Mesodermal cell (in vitro differentiated cells): ENCODE data around the gene HASPIN.

ENCODE experiments used
- H3K27ac ChIP-seq: 2 replicates; pipeline ENCODE4 v1.7.0; 2013; ENCODE audit warnings: mild to moderate bottlenecking, low read depth, low read length, moderate library complexity; ENCODE audit not compliant: severe bottlenecking
- H3K36me3 ChIP-seq: 2 replicates; pipeline ENCODE4 v1.7.1; 2013; ENCODE audit warnings: mild to moderate bottlenecking, low read length, moderate library complexity; ENCODE audit not compliant: control insufficient read depth, insufficient read depth
- H3K4me1 ChIP-seq: one replicate; pipeline ENCODE4 v1.7.1; 2013; ENCODE audit warnings: mild to moderate bottlenecking, low read length; ENCODE audit not compliant: insufficient read depth, control insufficient read depth, poor library complexity, severe bottlenecking
- H3K4me3 ChIP-seq: 2 replicates; pipeline ENCODE4 v1.7.0; 2013; ENCODE audit warnings: low read length, control low read depth, mild to moderate bottlenecking; ENCODE audit not compliant: insufficient read depth, poor library complexity, severe bottlenecking; ENCODE audit errors: extremely low read depth
- H3K9me3 ChIP-seq: 2 replicates; pipeline ENCODE4 v1.7.1; 2013; ENCODE audit warnings: mild to moderate bottlenecking, low read length, moderate library complexity; ENCODE audit not compliant: control insufficient read depth
- WGBS, 2 experiments: methylation state at CpG; one replicate each; pipeline ENCODE4 v1.1.5; 2013; ENCODE audit warnings: missing lambda C conversion rate in 2 of 2; ENCODE audit not compliant: insufficient coverage in 2 of 2; 5-methylcytosine and 5-hydroxymethylcytosine counted together

Gene HASPIN

GRCh38 chr17:3688027-3688553 is 35.6 kb upstream of the HASPIN start:
- no peaks in the 10 kb centered on the region for H3K4me1 ChIP-seq
- no peaks in the 10 kb centered on the region for H3K36me3 ChIP-seq
- no peaks in the 10 kb centered on the region for H3K9me3 ChIP-seq
- H3K4me3 ChIP-seq, result no peak overlapping the region
- WGBS, 2 experiments, result 73 to 77% methylated on average over 15 to 19 of the region's 19 CpGs
- H3K27ac ChIP-seq, result no peak overlapping the region

- no peaks in the 10 kb centered on the region for H3K36me3 ChIP-seq
- no peaks in the 10 kb centered on the region for H3K4me1 ChIP-seq
- no peaks in the 10 kb centered on the region for H3K9me3 ChIP-seq
- H3K27ac ChIP-seq, result no peak overlapping the region
- H3K4me3 ChIP-seq, result no peak overlapping the region
- WGBS, 2 experiments, result 81 to 84% methylated on average over 9 to 10 of the region's 14 CpGs
Observed at GRCh38 chr17:3688852-3689261, 34.8 kb upstream of the HASPIN start.

GRCh38 chr17:3689262-3690093 is 34.2 kb upstream of the HASPIN start:
- no peak overlapping the region for H3K27ac ChIP-seq
- no peaks in the 10 kb centered on the region for H3K9me3 ChIP-seq
- no peaks in the 10 kb centered on the region for H3K36me3 ChIP-seq
- WGBS, 2 experiments, result 93 to 97% methylated on average over 24 to 40 of the region's 44 CpGs
- no peak overlapping the region for H3K4me3 ChIP-seq
- no peaks in the 10 kb centered on the region for H3K4me1 ChIP-seq

GRCh38 chr17:3690094-3690715 is 33.5 kb upstream of the HASPIN start:
- H3K4me3 ChIP-seq, result no peak overlapping the region
- 84 to 85% methylated on average over 16 to 21 of the region's 22 CpGs for WGBS, 2 experiments
- H3K9me3 ChIP-seq, result no peaks in the 10 kb centered on the region
- peaks cover 3% of the 10 kb centered on the region for H3K4me1 ChIP-seq
- no peaks in the 10 kb centered on the region for H3K36me3 ChIP-seq
- H3K27ac ChIP-seq, result no peak overlapping the region

GRCh38 chr17:3691617-3692067 is 32.1 kb upstream of the HASPIN start:
- Histone ChIP-seq H3K36me3 (no peaks in the 10 kb centered on the region), H3K27ac (no peak overlapping the region), H3K9me3 (no peaks in the 10 kb centered on the region), H3K4me1 (peaks cover 8% of the 10 kb centered on the region), H3K4me3 (no peak overlapping the region)
- WGBS, 2 experiments, result 91 to 94% methylated on average over 13 to 15 of the region's 16 CpGs

GRCh38 chr17:3692346-3692745 is 31.4 kb upstream of the HASPIN start:
- Histone ChIP-seq H3K4me1 (peaks cover 8% of the 10 kb centered on the region), H3K4me3 (no peak overlapping the region), H3K36me3 (no peaks in the 10 kb centered on the region), H3K9me3 (no peaks in the 10 kb centered on the region), H3K27ac (no peak overlapping the region)
- 81 to 89% methylated on average over 6 to 9 of the region's 9 CpGs for WGBS, 2 experiments

GRCh38 chr17:3693141-3693540 is 30.6 kb upstream of the HASPIN start:
- H3K4me1 ChIP-seq, result peaks cover 8% of the 10 kb centered on the region
- no peak overlapping the region for H3K4me3 ChIP-seq
- H3K9me3 ChIP-seq, result peaks cover 4% of the 10 kb centered on the region
- no peaks in the 10 kb centered on the region for H3K36me3 ChIP-seq
- no peak overlapping the region for H3K27ac ChIP-seq
- 79 to 86% methylated on average over 4 of the region's 4 CpGs for WGBS, 2 experiments

- Histone ChIP-seq H3K4me3 (no peak overlapping the region), H3K27ac (no peak overlapping the region), H3K9me3 (peaks cover 8% of the 10 kb centered on the region), H3K36me3 (no peaks in the 10 kb centered on the region), H3K4me1 (peaks cover 8% of the 10 kb centered on the region)
- WGBS, 2 experiments, result 93 to 94% methylated on average over 8 to 9 of the region's 9 CpGs
Observed at GRCh38 chr17:3693829-3694231, 29.9 kb upstream of the HASPIN start.

- H3K9me3 ChIP-seq, result peaks cover 8% of the 10 kb centered on the region
- no peak overlapping the region for H3K27ac ChIP-seq
- peaks cover 8% of the 10 kb centered on the region for H3K4me1 ChIP-seq
- no peaks in the 10 kb centered on the region for H3K36me3 ChIP-seq
- peak overlapping the region; percentile 36 for H3K4me3 ChIP-seq
- WGBS, 2 experiments, result 19 to 32% methylated on average over 9 to 13 of the region's 17 CpGs
Observed at GRCh38 chr17:3695129-3695722, 28.5 kb upstream of the HASPIN start.

GRCh38 chr17:3695723-3696411 is 27.8 kb upstream of the HASPIN start, which contains the start of gene P2RX5:
Gene P2RX5, minus strand, starts transcription at chr17:3696155. Its CDS starts 150 bp downstream, at chr17:3696005.
- 1% methylated on average over 40 to 50 of the region's 65 CpGs for WGBS, 2 experiments
- Histone ChIP-seq H3K4me3 (peak within 1 kb of the TSS; percentile 36), H3K36me3 (no peaks in the 10 kb centered on the region), H3K4me1 (peaks cover 8% of the 10 kb centered on the region), H3K27ac (no peak within 1 kb of the TSS), H3K9me3 (peaks cover 8% of the 10 kb centered on the region)
